Fibroblast of the aortic adventitia (primary cell): ENCODE measurements around the gene VSTM4. TPM values are rescaled to one million over a fixed set of nuclear protein-coding genes. Genes with fewer than 3 reads are reported as not detected.

Experiments used
- DNase-seq: peaks from one replicate; pipeline ENCODE4 v3.0.0-alpha.2; 2010; ENCODE audit warnings: low read depth
- H3K4me3 ChIP-seq: 2 replicates; pipeline ENCODE4 v1.5.1; 2011; ENCODE audit warnings: low read depth, mild to moderate bottlenecking, control low read depth, low read length, moderate library complexity
- total RNA-seq: library from RNA; depleted of rRNA; stranded (reverse); fragments of >200 nt; gene quantifications from 2 replicates; pipeline ENCODE4 v1.2.3, GENCODE V29; 2012; ENCODE audit warnings: low replicate concordance
- TF ChIP-seq, protein P1 (sequence below): IDR thresholded peaks from 2 replicates; pipeline ENCODE4 v1.5.1; 2011; ENCODE audit warnings: mild to moderate bottlenecking, low read length, control low read depth, inconsistent platforms; ENCODE audit not compliant: insufficient read depth

The VSTM4 gene
- total RNA-seq, 1 donor, result 6.5 TPM

DNA sequence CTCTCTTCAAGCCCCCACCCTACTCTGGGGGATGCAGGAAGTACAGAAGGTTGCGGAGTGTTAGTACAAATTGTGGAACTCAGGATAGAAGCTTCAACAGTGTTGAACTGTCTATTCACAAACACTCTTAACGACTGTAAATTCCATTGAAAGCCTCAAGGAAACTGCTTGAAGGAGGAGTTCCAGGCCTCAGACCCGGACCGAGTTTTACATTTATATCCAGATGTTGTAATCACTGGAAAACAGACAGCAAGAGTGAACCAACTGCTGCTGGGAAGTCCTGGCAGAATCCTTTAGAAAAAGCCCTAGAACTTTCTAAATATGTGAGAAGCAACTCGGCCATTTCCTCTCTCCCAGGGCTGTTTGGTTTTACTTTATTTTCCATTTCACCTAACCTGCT, 91.6 kb downstream of the VSTM4 start:
- TF ChIP-seq, protein P1, sequence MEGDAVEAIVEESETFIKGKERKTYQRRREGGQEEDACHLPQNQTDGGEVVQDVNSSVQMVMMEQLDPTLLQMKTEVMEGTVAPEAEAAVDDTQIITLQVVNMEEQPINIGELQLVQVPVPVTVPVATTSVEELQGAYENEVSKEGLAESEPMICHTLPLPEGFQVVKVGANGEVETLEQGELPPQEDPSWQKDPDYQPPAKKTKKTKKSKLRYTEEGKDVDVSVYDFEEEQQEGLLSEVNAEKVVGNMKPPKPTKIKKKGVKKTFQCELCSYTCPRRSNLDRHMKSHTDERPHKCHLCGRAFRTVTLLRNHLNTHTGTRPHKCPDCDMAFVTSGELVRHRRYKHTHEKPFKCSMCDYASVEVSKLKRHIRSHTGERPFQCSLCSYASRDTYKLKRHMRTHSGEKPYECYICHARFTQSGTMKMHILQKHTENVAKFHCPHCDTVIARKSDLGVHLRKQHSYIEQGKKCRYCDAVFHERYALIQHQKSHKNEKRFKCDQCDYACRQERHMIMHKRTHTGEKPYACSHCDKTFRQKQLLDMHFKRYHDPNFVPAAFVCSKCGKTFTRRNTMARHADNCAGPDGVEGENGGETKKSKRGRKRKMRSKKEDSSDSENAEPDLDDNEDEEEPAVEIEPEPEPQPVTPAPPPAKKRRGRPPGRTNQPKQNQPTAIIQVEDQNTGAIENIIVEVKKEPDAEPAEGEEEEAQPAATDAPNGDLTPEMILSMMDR, result no peak
- DNase-seq, result peak; percentile 72
- H3K4me3 ChIP-seq, result no peak overlapping the region

DNA sequence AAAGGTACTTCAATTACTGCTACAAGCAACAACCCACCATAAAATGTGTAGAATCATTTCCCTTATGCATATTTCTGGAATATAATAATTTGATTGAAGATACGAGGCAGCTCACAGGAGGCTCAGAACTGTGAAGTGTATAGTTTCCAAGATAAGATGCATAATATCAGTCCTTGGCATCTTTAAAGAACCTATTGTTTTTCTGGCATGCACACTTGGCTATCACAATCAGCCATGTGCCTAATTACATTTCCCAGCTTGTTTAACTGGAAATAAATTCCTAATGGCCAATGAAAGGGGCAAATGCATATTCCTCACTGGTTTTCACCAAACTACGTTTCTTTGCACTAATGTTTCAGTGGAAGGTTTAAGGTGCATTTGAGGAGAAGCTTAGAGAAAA, 92.3 kb downstream of the VSTM4 start:
- H3K4me3 ChIP-seq, result no peak overlapping the region
- DNase-seq, result no peak
- TF ChIP-seq, protein P1, result no peak

DNA sequence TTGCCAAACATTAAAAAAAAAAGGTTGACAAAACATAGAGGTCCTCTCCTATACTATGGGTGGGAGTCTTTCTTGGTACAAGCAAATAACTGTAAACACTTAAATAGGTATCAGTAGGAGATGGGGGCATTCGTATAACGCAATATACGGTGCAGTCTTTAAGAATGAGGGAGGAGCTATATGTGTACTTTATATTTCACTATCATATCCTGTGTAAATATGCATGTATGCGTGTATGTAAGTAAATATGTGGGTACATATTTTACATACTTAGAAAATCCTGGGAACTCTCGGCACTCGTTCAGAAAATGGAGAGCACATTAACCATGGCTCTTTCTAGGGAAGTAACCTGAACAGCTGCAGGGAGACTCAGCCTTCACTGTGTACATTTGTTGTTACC, 93.6 kb downstream of the VSTM4 start:
- TF ChIP-seq, protein P1, result no peak
- H3K4me3 ChIP-seq, result no peak overlapping the region
- no peak for DNase-seq

DNA sequence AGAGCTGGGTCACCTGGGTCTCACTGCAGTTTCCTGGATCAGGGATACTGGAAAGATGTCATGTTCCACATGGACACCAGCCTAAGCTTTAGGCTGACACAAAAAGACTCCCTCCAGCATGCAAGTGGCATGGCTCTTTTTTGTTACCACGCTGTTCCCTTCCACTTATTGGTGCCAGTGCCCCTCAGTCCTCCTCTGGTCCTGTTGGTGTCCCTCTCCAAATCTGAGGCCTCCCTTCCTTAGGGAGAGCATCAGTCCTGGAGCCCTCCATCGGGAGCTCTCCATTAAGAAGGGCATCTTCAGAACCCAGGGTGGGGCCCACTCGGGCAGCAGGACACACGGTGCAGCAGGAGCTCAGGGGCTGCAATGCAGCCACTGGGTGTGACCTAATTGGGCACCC, 99.6 kb downstream of the VSTM4 start:
- DNase-seq, result no peak
- TF ChIP-seq, protein P1, result no peak

DNA sequence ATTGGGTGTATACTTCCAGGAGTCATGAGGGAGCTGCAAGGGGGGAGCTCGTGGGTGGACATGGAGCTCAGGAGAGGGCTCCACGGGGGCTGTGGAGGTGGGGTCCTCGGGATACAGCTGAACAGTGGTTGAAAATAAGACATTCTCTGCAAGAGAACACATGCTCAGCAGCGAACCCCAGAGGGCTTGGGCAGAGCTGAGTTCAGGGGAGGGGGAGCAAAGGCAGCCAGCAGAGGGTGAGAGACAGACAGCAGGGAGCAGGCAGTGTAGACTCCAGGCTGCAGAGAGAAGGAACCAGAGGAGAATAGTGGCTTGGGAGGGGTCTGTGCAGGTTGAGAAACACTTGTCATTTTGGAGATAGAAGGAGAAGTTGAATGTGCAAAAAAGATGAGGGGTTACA, 102.7 kb downstream of the VSTM4 start:
- TF ChIP-seq, protein P1, result no peak
- no peak overlapping the region for H3K4me3 ChIP-seq

More for the DNA sequence above, 99.6 kb downstream of the VSTM4 start:
- H3K4me3 ChIP-seq, result no peak overlapping the region

DNA sequence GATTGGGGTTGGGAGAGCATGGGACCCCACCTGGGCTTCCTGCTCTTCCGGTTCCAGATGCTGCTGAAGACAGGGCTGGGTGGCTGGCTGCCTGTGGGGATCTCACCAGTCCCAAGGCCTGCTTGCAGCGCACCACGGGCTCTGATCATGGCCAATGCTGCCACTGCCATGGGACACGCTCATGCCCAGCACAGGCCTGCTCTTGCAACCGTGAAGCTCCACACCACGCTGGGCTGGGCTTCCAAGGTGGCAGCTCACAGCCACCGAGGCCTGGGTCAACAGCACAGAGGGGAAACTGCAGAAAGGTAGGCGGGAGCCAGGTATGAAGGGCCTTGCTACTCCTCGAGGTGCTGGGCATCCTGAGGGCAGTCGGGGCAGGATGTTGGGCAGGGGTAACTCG, 103.6 kb downstream of the VSTM4 start:
- no peak overlapping the region for H3K4me3 ChIP-seq
- TF ChIP-seq, protein P1, result no peak
- DNase-seq, result no peak

More for the DNA sequence above, 102.7 kb downstream of the VSTM4 start:
- no peak for DNase-seq

DNA sequence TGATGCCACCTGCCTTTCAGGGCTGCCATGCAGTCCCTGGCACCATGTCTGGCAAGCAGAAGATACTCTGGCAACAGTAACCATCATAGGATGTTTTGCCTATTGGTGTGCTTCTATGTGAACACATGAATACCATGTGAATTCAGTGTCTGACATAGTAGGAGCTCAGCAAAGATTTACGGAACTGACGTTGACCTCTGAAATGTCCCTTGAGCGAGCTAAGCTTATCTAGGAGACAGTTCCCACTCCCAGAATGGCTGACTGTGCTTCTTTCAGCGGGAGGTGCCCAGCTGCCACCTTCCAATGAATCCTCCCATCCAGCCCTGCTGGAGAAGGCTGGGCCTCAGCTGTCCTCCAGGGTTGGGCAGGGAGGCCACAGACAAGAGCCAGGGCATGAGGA, 104.5 kb downstream of the VSTM4 start:
- DNase-seq, result no peak
- H3K4me3 ChIP-seq, result no peak overlapping the region
- TF ChIP-seq, protein P1, result no peak
